SK-N-SH treated with all-trans-retinoic acid at 6 μM for 48 hours (cell line): Measurements from ENCODE around the gene USF3.

Source experiments
- ATAC-seq: fragments of 200-7000 bp; cut with Tn5 transposase; 3 replicates; pipeline ENCODE4 v1.9.1; 2020; ENCODE audit warnings: mild to moderate bottlenecking, moderate library complexity
- ARNTL ChIP-seq: fragments of 450-650 bp; formaldehyde crosslinking; IDR thresholded peaks from 2 replicates; pipeline ENCODE4 v1.5.0; 2020; ENCODE audit warnings: low read depth, mild to moderate bottlenecking, moderate library complexity, borderline replicate concordance
- BACH2 ChIP-seq: fragments of 250-450 bp; sonication (Bioruptor Pico); IDR thresholded peaks from 2 replicates; pipeline ENCODE4 v1.9.0; 2021; ENCODE audit warnings: mild to moderate bottlenecking, borderline replicate concordance
- CREB5 ChIP-seq: fragments of 250-450 bp; sonication (Bioruptor Pico); IDR thresholded peaks from 2 replicates; pipeline ENCODE4 v1.5.1; 2020; ENCODE audit warnings: low read depth, mild to moderate bottlenecking, moderate library complexity
- CSDC2 ChIP-seq: fragments of 250-450 bp; sonication (Bioruptor Pico); IDR thresholded peaks from 2 replicates; pipeline ENCODE4 v1.5.0; 2020; ENCODE audit warnings: mild to moderate bottlenecking, moderate library complexity
- CSRNP3 ChIP-seq: fragments of 250-450 bp; sonication (Bioruptor Pico); IDR thresholded peaks from 2 replicates; pipeline ENCODE4 v1.5.1; 2021; ENCODE audit warnings: mild to moderate bottlenecking, moderate library complexity
- ESRRG ChIP-seq: fragments of 250-450 bp; sonication (Bioruptor Pico); IDR thresholded peaks from 2 replicates; pipeline ENCODE4 v1.6.1; 2021; ENCODE audit warnings: mild to moderate bottlenecking
- GLIS3 ChIP-seq: fragments of 250-450 bp; sonication (Bioruptor Pico); IDR thresholded peaks from 2 replicates; pipeline ENCODE4 v1.5.0; 2020; ENCODE audit warnings: mild to moderate bottlenecking, moderate library complexity
- ISL1 ChIP-seq: fragments of 250-450 bp; sonication (Bioruptor Pico); IDR thresholded peaks from 2 replicates; pipeline ENCODE4 v2.1.2; 2022; ENCODE audit warnings: mild to moderate bottlenecking, moderate library complexity
- OSR1 ChIP-seq: fragments of 250-450 bp; sonication (Bioruptor Pico); IDR thresholded peaks from 2 replicates; pipeline ENCODE4 v1.8.0; 2022; ENCODE audit warnings: moderate library complexity, mild to moderate bottlenecking, inconsistent platforms
- PATZ1 ChIP-seq: fragments of 250-450 bp; sonication (Bioruptor Pico); IDR thresholded peaks from 2 replicates; pipeline ENCODE4 v1.8.0; 2020; ENCODE audit warnings: mild to moderate bottlenecking, moderate library complexity, borderline replicate concordance
- PPARA ChIP-seq: fragments of 250-450 bp; sonication (Bioruptor Pico); IDR thresholded peaks from 2 replicates; pipeline ENCODE4 v1.5.0; 2020; ENCODE audit warnings: mild to moderate bottlenecking, borderline replicate concordance
- RARB ChIP-seq: fragments of 250-450 bp; sonication (Bioruptor Pico); IDR thresholded peaks from 2 replicates; pipeline ENCODE4 v1.8.0; 2021; ENCODE audit warnings: mild to moderate bottlenecking, moderate library complexity
- SNAI2 ChIP-seq: fragments of 250-450 bp; sonication (Bioruptor Pico); IDR thresholded peaks from 2 replicates; pipeline ENCODE4 v1.5.0; 2020; ENCODE audit warnings: mild to moderate bottlenecking, moderate library complexity
- TCF4 ChIP-seq: fragments of 250-450 bp; sonication (Bioruptor Pico); IDR thresholded peaks from 2 replicates; pipeline ENCODE4 v1.8.0; 2021; ENCODE audit warnings: mild to moderate bottlenecking, moderate library complexity, borderline replicate concordance
- TOX ChIP-seq: fragments of 250-450 bp; sonication (Bioruptor Pico); IDR thresholded peaks from 2 replicates; pipeline ENCODE4 v1.8.0; 2021; ENCODE audit warnings: mild to moderate bottlenecking, moderate library complexity, borderline replicate concordance
- ZC3H10 ChIP-seq: fragments of 250-450 bp; sonication (Bioruptor Pico); IDR thresholded peaks from 2 replicates; pipeline ENCODE4 v1.5.1; 2021; ENCODE audit warnings: mild to moderate bottlenecking, moderate library complexity
- ZFP3 ChIP-seq: fragments of 250-450 bp; sonication (Bioruptor Pico); IDR thresholded peaks from 2 replicates; pipeline ENCODE4 v1.5.0; 2020; ENCODE audit warnings: mild to moderate bottlenecking, moderate library complexity
- ZFP30 ChIP-seq: fragments of 450-650 bp; formaldehyde crosslinking; IDR thresholded peaks from 2 replicates; pipeline ENCODE4 v1.5.0; 2022; ENCODE audit warnings: mild to moderate bottlenecking, moderate library complexity
- ZNF565 ChIP-seq: fragments of 450-650 bp; formaldehyde crosslinking; conservative IDR thresholded peaks from 2 replicates; pipeline ENCODE4 v1.5.0; 2020; ENCODE audit warnings: low read depth, mild to moderate bottlenecking, moderate library complexity
- ZNF70 ChIP-seq: fragments of 450-650 bp; formaldehyde crosslinking; IDR thresholded peaks from 2 replicates; pipeline ENCODE4 v1.5.0; 2020; ENCODE audit warnings: mild to moderate bottlenecking, moderate library complexity
- ZNF8 ChIP-seq: fragments of 450-650 bp; formaldehyde crosslinking; IDR thresholded peaks from 2 replicates; pipeline ENCODE4 v1.5.0; 2020; ENCODE audit warnings: mild to moderate bottlenecking, moderate library complexity
- TF ChIP-seq, protein P1 (sequence below): fragments of 250-450 bp; sonication (Bioruptor Pico); IDR thresholded peaks from 2 replicates; pipeline ENCODE4 v1.8.0; 2021; ENCODE audit warnings: low read depth, mild to moderate bottlenecking, moderate library complexity, borderline replicate concordance
- TF ChIP-seq, protein P2 (sequence below): fragments of 250-450 bp; sonication (Bioruptor Pico); IDR thresholded peaks from 2 replicates; pipeline ENCODE4 v1.5.0; 2020; ENCODE audit warnings: mild to moderate bottlenecking, moderate library complexity

Gene USF3

DNA sequence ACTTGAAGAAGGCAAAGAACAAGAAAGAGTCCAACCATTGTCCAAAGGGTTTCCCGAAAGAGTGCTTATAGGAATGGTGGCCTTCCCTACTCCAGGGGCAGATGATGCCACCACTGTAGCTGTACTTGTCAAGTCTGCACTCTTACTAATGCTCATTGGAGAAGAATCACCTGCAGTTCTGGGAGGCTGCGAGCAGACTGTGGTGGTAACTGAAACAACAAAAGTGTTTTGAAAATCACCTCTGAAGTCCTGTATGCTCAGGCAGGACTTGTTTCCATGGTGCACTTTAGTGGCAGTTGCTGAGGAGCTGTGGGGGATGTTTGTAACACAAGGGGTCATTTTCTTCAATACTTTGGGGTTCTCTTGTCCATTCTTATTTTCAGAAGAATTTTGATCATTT, 36.0 kb downstream of the USF3 start:
- TF ChIP-seq TOX (CRISPR knock-in tag) (no peak), CSRNP3 (CRISPR knock-in tag) (no peak), ESRRG (CRISPR knock-in tag) (no peak), ZNF8 (CRISPR knock-in tag) (no peak), BACH2 (CRISPR knock-in tag) (no peak), PPARA (CRISPR knock-in tag) (no peak), ZC3H10 (CRISPR knock-in tag) (no peak), ZNF70 (CRISPR knock-in tag) (no peak), CSDC2 (CRISPR knock-in tag) (no peak), TCF4 (CRISPR knock-in tag) (no peak), ZFP3 (CRISPR knock-in tag) (no peak), OSR1 (CRISPR knock-in tag) (no peak), PATZ1 (CRISPR knock-in tag) (no peak), RARB (CRISPR knock-in tag) (no peak), GLIS3 (CRISPR knock-in tag) (no peak), ARNTL (CRISPR knock-in tag) (no peak), CREB5 (CRISPR knock-in tag) (no peak), ZFP30 (no peak)
- TF ChIP-seq, protein P1, sequence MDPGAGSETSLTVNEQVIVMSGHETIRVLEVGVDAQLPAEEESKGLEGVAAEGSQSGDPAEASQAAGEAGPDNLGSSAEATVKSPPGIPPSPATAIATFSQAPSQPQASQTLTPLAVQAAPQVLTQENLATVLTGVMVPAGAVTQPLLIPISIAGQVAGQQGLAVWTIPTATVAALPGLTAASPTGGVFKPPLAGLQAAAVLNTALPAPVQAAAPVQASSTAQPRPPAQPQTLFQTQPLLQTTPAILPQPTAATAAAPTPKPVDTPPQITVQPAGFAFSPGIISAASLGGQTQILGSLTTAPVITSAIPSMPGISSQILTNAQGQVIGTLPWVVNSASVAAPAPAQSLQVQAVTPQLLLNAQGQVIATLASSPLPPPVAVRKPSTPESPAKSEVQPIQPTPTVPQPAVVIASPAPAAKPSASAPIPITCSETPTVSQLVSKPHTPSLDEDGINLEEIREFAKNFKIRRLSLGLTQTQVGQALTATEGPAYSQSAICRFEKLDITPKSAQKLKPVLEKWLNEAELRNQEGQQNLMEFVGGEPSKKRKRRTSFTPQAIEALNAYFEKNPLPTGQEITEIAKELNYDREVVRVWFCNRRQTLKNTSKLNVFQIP (CRISPR knock-in tag) = no peak
- TF ChIP-seq, protein P2, sequence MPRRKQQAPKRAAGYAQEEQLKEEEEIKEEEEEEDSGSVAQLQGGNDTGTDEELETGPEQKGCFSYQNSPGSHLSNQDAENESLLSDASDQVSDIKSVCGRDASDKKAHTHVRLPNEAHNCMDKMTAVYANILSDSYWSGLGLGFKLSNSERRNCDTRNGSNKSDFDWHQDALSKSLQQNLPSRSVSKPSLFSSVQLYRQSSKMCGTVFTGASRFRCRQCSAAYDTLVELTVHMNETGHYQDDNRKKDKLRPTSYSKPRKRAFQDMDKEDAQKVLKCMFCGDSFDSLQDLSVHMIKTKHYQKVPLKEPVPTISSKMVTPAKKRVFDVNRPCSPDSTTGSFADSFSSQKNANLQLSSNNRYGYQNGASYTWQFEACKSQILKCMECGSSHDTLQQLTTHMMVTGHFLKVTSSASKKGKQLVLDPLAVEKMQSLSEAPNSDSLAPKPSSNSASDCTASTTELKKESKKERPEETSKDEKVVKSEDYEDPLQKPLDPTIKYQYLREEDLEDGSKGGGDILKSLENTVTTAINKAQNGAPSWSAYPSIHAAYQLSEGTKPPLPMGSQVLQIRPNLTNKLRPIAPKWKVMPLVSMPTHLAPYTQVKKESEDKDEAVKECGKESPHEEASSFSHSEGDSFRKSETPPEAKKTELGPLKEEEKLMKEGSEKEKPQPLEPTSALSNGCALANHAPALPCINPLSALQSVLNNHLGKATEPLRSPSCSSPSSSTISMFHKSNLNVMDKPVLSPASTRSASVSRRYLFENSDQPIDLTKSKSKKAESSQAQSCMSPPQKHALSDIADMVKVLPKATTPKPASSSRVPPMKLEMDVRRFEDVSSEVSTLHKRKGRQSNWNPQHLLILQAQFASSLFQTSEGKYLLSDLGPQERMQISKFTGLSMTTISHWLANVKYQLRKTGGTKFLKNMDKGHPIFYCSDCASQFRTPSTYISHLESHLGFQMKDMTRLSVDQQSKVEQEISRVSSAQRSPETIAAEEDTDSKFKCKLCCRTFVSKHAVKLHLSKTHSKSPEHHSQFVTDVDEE = no peak
- TF ChIP-seq, all 23 proteins: peak for 0
- ATAC-seq = no peak

GRCh38 chr3:113659996-113660395, 36.4 kb downstream of the USF3 start:
- TF ChIP-seq GLIS3 (CRISPR knock-in tag) (no peak), SNAI2 (CRISPR knock-in tag) (no peak), TOX (CRISPR knock-in tag) (no peak)
- ATAC-seq = no peak

GRCh38 chr3:113659101-113659541, 37.3 kb downstream of the USF3 start:
- TF ChIP-seq OSR1 (CRISPR knock-in tag) = no peak
- no peak for ATAC-seq

DNA sequence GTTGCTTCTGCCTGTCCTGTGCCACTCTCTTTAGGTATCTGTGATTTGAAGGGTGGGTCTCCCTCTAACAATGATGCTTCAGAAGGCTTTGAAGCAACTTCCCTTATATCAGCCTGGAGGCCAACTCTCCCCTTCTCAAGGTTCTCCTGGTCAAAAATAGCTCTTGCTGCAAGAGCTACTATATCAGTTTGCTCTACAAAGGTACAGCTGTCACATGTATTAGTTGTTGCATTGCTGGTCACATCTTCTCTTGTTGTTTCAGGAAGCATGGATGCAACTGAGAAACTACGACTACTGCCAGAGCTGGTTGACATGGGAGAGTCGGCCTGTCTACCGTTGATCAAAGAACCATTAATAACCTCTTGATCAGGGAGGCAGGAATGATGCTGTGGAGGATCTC, 38.3 kb downstream of the USF3 start:
- ATAC-seq = no peak
- TF ChIP-seq ESRRG (CRISPR knock-in tag) (no peak), PPARA (CRISPR knock-in tag) (no peak), ZNF70 (CRISPR knock-in tag) (no peak), ARNTL (CRISPR knock-in tag) (no peak), TOX (CRISPR knock-in tag) (no peak), CREB5 (CRISPR knock-in tag) (no peak), ZNF565 (no peak), CSDC2 (CRISPR knock-in tag) (no peak), ZFP3 (CRISPR knock-in tag) (no peak), ISL1 (CRISPR knock-in tag) (no peak), RARB (CRISPR knock-in tag) (no peak), GLIS3 (CRISPR knock-in tag) (no peak)
- TF ChIP-seq, protein P2 = no peak
